GM10847 (cell line): Measurements from ENCODE around the gene ST8SIA5.

Experiments
- POLR2A ChIP-seq: IDR thresholded peaks from 2 replicates; pipeline ENCODE4 v1.6.1; 2011; ENCODE audit not compliant: insufficient read length; ENCODE audit errors: extremely low read depth

The ST8SIA5 gene

DNA sequence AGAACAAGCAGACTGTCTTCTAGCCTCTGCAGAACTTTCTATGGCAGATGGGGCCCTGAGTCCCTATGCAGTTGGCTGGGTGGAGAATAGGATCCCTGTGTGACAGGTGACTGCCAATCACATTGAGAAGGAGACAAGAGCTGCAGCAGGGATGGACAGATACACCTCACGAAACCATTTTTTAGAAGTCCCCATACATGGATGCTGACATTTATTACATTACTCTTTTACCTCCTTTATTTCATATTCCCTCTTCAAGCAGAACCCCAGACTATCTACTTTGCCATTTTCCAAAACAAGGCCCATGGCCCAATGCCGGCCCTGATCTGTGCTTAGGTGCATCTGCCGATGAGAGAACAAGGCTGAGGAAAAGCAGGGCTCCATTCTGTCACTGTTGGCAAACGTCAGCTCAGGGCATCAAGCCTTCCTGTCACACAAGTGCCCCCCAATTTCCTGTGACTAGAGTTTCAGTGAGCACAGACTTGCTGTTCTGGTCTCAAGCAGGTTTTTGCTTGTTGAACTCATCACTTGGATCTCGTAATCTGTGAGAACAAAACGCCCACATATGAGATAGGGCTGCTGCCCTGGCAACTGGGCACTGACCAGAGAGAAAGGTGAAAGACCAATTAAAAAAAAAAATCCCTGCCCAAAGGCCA is 135.6 kb downstream of the ST8SIA5 start:
- TF ChIP-seq POLR2A, result no peak

DNA sequence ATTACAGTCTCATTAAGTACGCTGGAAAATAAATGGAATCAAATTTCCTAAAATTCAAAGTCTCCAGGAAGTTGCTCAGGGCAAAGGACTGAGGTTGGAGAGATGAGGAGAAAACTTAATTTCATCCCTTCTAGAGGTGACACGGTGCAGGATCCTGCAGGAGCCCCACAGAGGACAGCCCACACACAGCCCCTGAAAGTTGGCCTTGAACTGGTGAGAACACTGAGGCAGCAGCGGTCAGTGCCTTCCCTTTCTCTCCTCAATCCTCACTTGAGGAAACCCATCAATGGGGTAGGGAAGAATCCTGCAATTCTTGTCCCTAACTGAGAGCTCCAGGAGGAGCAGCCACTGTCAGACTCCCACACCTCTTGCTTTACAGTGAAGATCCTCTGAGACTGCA is 137.3 kb downstream of the ST8SIA5 start:
- no peak for TF ChIP-seq POLR2A
